Thyroid gland (tissue), 4 donors: ENCODE results near the gene OR52A1. TPM values are rescaled to one million over a fixed set of nuclear protein-coding genes. Genes with fewer than 3 reads are reported as not detected.

Source experiments
- DNase-seq, 2 donors: peaks; one replicate each; pipeline ENCODE4 v3.0.0-alpha.2; 2019
- H3K27ac ChIP-seq, 3 donors: fragments of 200-600 bp; sonication (generic); 1 replicate in 2 of 3; 2 replicates in 1 of 3; pipeline ENCODE4 v1.5.1; 2016 to 2019; ENCODE audit warnings: mild to moderate bottlenecking in 1 of 3, moderate library complexity in 1 of 3
- H3K27me3 ChIP-seq: fragments of 200-600 bp; sonication (generic); one replicate; pipeline ENCODE4 v1.5.1; 2019
- H3K36me3 ChIP-seq, 2 donors: fragments of 200-600 bp; sonication (generic); one replicate each; pipeline ENCODE4 v1.5.1; 2016 to 2019
- H3K4me1 ChIP-seq, 2 donors: fragments of 200-600 bp; sonication (generic); one replicate each; pipeline ENCODE4 v1.5.1; 2017 to 2019
- H3K4me3 ChIP-seq, 3 donors: fragments of 200-600 bp; sonication (generic); replicated peaks in 1 of 3; 1 replicate in 2 of 3; 2 replicates in 1 of 3; pipeline ENCODE4 v1.5.1; 2016; ENCODE audit warnings: mild to moderate bottlenecking in 1 of 3
- H3K9me3 ChIP-seq: fragments of 200-600 bp; sonication (generic); one replicate; pipeline ENCODE4 v1.5.1; 2017
- CTCF ChIP-seq, 6 experiments: fragments of 200-600 bp in 3 of 6; fragments of 450-650 bp in 3 of 6; sonication (generic) in 3 of 6; IDR thresholded peaks; one replicate each; pipeline ENCODE4 v1.5.1; 2016 to 2019; ENCODE audit warnings: antibody characterized with exemption in 6 of 6, mild to moderate bottlenecking in 2 of 6, inconsistent platforms in 1 of 6, moderate library complexity in 1 of 6
- POLR2A ChIP-seq, 2 donors: fragments of 450-650 bp; IDR thresholded peaks; one replicate each; pipeline ENCODE4 v1.6.1; 2017; ENCODE audit warnings: antibody characterized with exemption in 2 of 2, mild to moderate bottlenecking in 2 of 2, moderate library complexity in 1 of 2
- WGBS, 2 donors: methylation state at CpG; one replicate each; pipeline ENCODE4 v1.1.5; 2017; 5-methylcytosine and 5-hydroxymethylcytosine counted together
- intact Hi-C: fragments of 100-400 bp; cut with DNase I; formaldehyde crosslinking; loops from one replicate; pipeline ENCODE4 v1.15.1; 2023
- total RNA-seq, 4 donors: library from RNA; depleted of rRNA; stranded (reverse); fragments of >200 nt; gene quantifications; one replicate each; pipeline ENCODE4 v1.2.3, GENCODE V29; 2016

OR52A1 gene
- total RNA-seq, 4 donors from 2014 or later = not detected

- intact Hi-C loops = no loop called here
- no peak for TF ChIP-seq POLR2A (IDR thresholded peaks at IDR 0.05)
- TF ChIP-seq CTCF (IDR thresholded peaks at IDR 0.05) = no peak
- Histone ChIP-seq H3K4me3 (no peak overlapping the region), H3K27me3 (no peaks in the 10 kb centered on the region), H3K27ac (no peak overlapping the region), H3K9me3 (no peaks in the 10 kb centered on the region), H3K4me1 (no peaks in the 10 kb centered on the region), H3K36me3 (no peaks in the 10 kb centered on the region)
- DNase-seq = no peak
These were observed 18.3 kb downstream of the OR52A1 start for GRCh38 chr11:5136261-5136660.

DNA sequence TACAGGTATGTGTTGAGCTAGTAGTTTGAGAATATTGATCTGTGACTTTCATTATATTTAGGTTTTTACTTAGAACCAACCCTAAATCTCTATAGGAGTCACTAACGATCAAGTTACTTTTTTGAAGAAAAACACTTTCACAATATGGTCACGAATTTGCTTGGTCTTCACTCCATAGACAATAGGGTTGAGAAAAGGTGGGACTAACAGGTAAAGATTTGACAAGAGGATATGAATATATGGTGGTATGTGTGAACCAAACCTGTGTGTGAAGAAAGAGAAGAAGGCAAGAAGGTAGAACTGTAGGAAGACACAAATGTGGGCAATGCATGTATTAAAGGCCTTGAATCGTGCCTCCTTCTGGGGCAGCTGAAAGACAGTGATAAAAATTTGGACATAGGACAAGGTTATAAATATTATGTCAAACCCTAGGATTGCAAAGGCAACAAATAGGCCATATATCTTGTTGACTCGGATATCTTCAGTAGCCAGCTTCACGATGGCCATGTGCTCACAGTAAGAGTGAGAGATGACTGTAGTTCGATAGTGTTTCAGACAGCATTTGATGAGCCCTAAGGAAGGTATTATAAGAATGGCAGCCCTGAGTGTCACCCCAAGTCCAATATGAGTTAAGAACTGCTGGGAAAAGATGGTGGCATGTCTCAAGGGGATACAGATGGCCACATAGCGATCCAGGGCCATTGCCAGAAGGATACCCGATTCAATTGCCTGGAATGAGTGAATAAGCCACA, 22.8 kb downstream of the OR52A1 start:
- H3K27ac ChIP-seq = no peak overlapping the region
- H3K36me3 ChIP-seq = no peaks in the 10 kb centered on the region
- no peaks in the 10 kb centered on the region for H3K27me3 ChIP-seq
- DNase-seq = no peak
- WGBS, 2 donors = 89 to 93% methylated on average over 8 of the region's 8 CpGs
- no peak overlapping the region for H3K4me3 ChIP-seq
- H3K4me1 ChIP-seq = no peaks in the 10 kb centered on the region
- H3K9me3 ChIP-seq = no peaks in the 10 kb centered on the region
- intact Hi-C loops = no loop called here
- no peak for TF ChIP-seq CTCF (IDR thresholded peaks at IDR 0.05)
- TF ChIP-seq POLR2A (IDR thresholded peaks at IDR 0.05) = no peak

DNA sequence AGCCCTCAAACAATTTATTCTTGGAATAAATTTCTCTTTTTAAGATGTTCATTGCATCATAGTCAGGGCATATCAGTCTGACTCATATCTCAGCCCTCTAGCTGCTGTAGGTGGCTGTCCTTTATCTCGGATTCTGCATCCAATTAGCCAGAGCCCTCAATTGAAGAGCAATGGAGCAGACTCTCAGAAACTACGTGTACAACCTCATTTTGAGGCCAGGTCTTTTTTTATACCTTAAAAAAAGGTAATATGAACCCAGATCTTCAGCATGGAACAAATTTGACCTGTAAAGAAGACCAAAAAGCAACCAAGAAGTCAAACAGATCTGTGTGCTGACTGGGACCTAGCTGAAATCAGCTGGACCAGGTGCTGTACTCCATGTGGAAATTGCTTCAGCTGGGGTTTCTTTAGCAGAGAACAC, 25.1 kb downstream of the OR52A1 start:
- TF ChIP-seq CTCF (IDR thresholded peaks at IDR 0.05) (no peak), POLR2A (IDR thresholded peaks at IDR 0.05) (no peak)
- H3K4me1 ChIP-seq = no peaks in the 10 kb centered on the region
- DNase-seq = no peak
- no peak overlapping the region for H3K27ac ChIP-seq
- H3K4me3 ChIP-seq = no peak overlapping the region
- WGBS, 2 donors = 62 to 74% methylated on average over 2 of the region's 2 CpGs
- no peaks in the 10 kb centered on the region for H3K9me3 ChIP-seq
- no peaks in the 10 kb centered on the region for H3K36me3 ChIP-seq
- intact Hi-C loops = loop anchor here (10.0 kb wide), 1 partner anchor 675 kb away; the partner anchor contains the start of gene OR52N2
- H3K27me3 ChIP-seq = no peaks in the 10 kb centered on the region

- DNase-seq = no peak
- intact Hi-C loops = loop anchor here (10.0 kb wide), 1 partner anchor 680 kb away; the partner anchor contains the start of gene OR52N2
- TF ChIP-seq POLR2A (IDR thresholded peaks at IDR 0.05) (no peak), CTCF (IDR thresholded peaks at IDR 0.05) (no peak)
These were observed 29.5 kb downstream of the OR52A1 start for GRCh38 chr11:5124891-5125620.

More at GRCh38 chr11:5124891-5125620, 29.5 kb downstream of the OR52A1 start:
- 72 to 76% methylated on average over 4 of the region's 4 CpGs for WGBS, 2 donors
- Histone ChIP-seq H3K9me3 (no peaks in the 10 kb centered on the region), H3K4me1 (no peaks in the 10 kb centered on the region), H3K27me3 (no peaks in the 10 kb centered on the region), H3K36me3 (no peaks in the 10 kb centered on the region), H3K27ac (no peak overlapping the region), H3K4me3 (no peak overlapping the region)
